ENCODE results near the gene HMGCLL1.

- TF ChIP-seq RAD21 (IDR thresholded peaks at IDR 0.05) (no peak), CTCF (IDR thresholded peaks at IDR 0.05; ENCODE audit: low read depth, low read length, missing input control) (no peak), TAF1 (conservative IDR thresholded peaks at IDR 0.05) (no peak), MAX (IDR thresholded peaks at IDR 0.05) (no peak), GABPA (IDR thresholded peaks at IDR 0.05 in 1 of 2, conservative IDR thresholded peaks at IDR 0.05 in 1 of 2) (no peak), YY1 (IDR thresholded peaks at IDR 0.05) (no peak), ATF3 (IDR thresholded peaks at IDR 0.05) (no peak), RXRA (IDR thresholded peaks at IDR 0.05) (no peak), EGR1 (IDR thresholded peaks at IDR 0.05; ENCODE audit: low read depth in 2 of 2) (no peak), ZBTB33 (IDR thresholded peaks at IDR 0.05) (no peak), REST (IDR thresholded peaks at IDR 0.05) (no peak), SP1 (IDR thresholded peaks at IDR 0.05) (no peak), NR2F2 (IDR thresholded peaks at IDR 0.05) (no peak)
Measured at GRCh38 chr6:55410674-55411073, 168.3 kb downstream of the HMGCLL1 start.
